Esophagus (tissue), 2 donors: ENCODE data around the gene LRRC4C. TPM values are rescaled to one million over a fixed set of nuclear protein-coding genes. Genes with fewer than 3 reads are reported as not detected.

Experiments used
- H3K27ac ChIP-seq, 2 donors: one replicate each; pipeline ENCODE4 v1.5.1; 2013; ENCODE audit warnings: low read depth in 2 of 2, mild to moderate bottlenecking in 2 of 2, inconsistent platforms in 1 of 2, low read length in 1 of 2, moderate library complexity in 1 of 2
- H3K27me3 ChIP-seq, 2 donors: one replicate each; pipeline ENCODE4 v1.6.1; 2013; ENCODE audit warnings: low read length in 2 of 2, control low read depth in 1 of 2, mild to moderate bottlenecking in 1 of 2; ENCODE audit not compliant: insufficient read depth in 2 of 2, control insufficient read depth in 1 of 2
- H3K36me3 ChIP-seq, 2 donors: one replicate each; pipeline ENCODE4 v1.6.1; 2013; ENCODE audit warnings: low read length in 1 of 2; ENCODE audit not compliant: control insufficient read depth in 2 of 2, insufficient read depth in 2 of 2
- H3K4me1 ChIP-seq, 2 donors: one replicate each; pipeline ENCODE4 v1.6.1; 2013; ENCODE audit warnings: low read length in 1 of 2; ENCODE audit not compliant: control insufficient read depth in 2 of 2, insufficient read depth in 2 of 2
- H3K4me3 ChIP-seq, 2 donors: one replicate each; pipeline ENCODE4 v1.5.1; 2013; ENCODE audit warnings: low read length in 2 of 2, mild to moderate bottlenecking in 2 of 2, low read depth in 1 of 2, moderate library complexity in 1 of 2
- H3K9me3 ChIP-seq, 2 donors: one replicate each; pipeline ENCODE4 v1.6.1; 2013; ENCODE audit warnings: mild to moderate bottlenecking in 2 of 2, low read depth in 1 of 2, low read length in 1 of 2, moderate library complexity in 1 of 2; ENCODE audit not compliant: control insufficient read depth in 2 of 2, insufficient read depth in 1 of 2
- WGBS, 2 donors: extraction: QIAGEN DNeasy Blood & Tissue Kit; methylation state at CpG; one replicate each; pipeline ENCODE4 v1.1.7; 2013; 5-methylcytosine and 5-hydroxymethylcytosine counted together
- polyA plus RNA-seq, 2 donors: library from polyadenylated mRNA; stranded (reverse); fragments of 200-250 nt; gene quantifications; one replicate each; pipeline ENCODE4 v1.2.3, GENCODE V29; 2013
- donor health status: healthy with polysubstance abuse.
- donor health status: Bipolar disorder and iron deficiency.

The LRRC4C gene
- polyA plus RNA-seq, 2 donors, result 0.04 to 0.12 TPM

- Histone ChIP-seq H3K9me3 (no peaks in the 10 kb centered on the region), H3K27me3 (no peaks in the 10 kb centered on the region), H3K4me1 (no peaks in the 10 kb centered on the region), H3K27ac (no peak overlapping the region), H3K36me3 (no peaks in the 10 kb centered on the region), H3K4me3 (no peak overlapping the region)
- WGBS, 2 donors, result 1 to 10% methylated on average over 1 of the region's 1 CpG
These were observed 1.7 kb upstream of the LRRC4C start for GRCh38 chr11:41461057-41461681.

GRCh38 chr11:41458641-41459040 lies 811 bp downstream of the LRRC4C start:
- no peaks in the 10 kb centered on the region for H3K4me1 ChIP-seq
- no peaks in the 10 kb centered on the region for H3K27me3 ChIP-seq
- H3K9me3 ChIP-seq, result no peaks in the 10 kb centered on the region
- 14% methylated on average over 7 of the region's 7 CpGs for WGBS, 2 donors
- no peaks in the 10 kb centered on the region for H3K36me3 ChIP-seq
- H3K27ac ChIP-seq, result no peak overlapping the region
- H3K4me3 ChIP-seq, result no peak overlapping the region

- H3K4me1 ChIP-seq, result no peaks in the 10 kb centered on the region
- no peaks in the 10 kb centered on the region for H3K9me3 ChIP-seq
- 19 to 20% methylated on average over 4 of the region's 4 CpGs for WGBS, 2 donors
- H3K4me3 ChIP-seq, result no peak overlapping the region
- H3K27me3 ChIP-seq, result no peaks in the 10 kb centered on the region
- no peak overlapping the region for H3K27ac ChIP-seq
- H3K36me3 ChIP-seq, result no peaks in the 10 kb centered on the region
These were observed 1.3 kb downstream of the LRRC4C start for GRCh38 chr11:41458154-41458553.

GRCh38 chr11:41457216-41458014 lies 2.0 kb downstream of the LRRC4C start:
- Histone ChIP-seq H3K27ac (no peak overlapping the region), H3K4me1 (no peaks in the 10 kb centered on the region), H3K9me3 (no peaks in the 10 kb centered on the region), H3K27me3 (no peaks in the 10 kb centered on the region), H3K4me3 (no peak overlapping the region), H3K36me3 (no peaks in the 10 kb centered on the region)
- WGBS, 2 donors, result 40 to 46% methylated on average over 3 of the region's 3 CpGs

- Histone ChIP-seq H3K9me3 (no peaks in the 10 kb centered on the region), H3K27me3 (no peaks in the 10 kb centered on the region)
- 31 to 38% methylated on average over 1 of the region's 1 CpG for WGBS, 2 donors
These were observed 3.2 kb downstream of the LRRC4C start for GRCh38 chr11:41456269-41456668.

GRCh38 chr11:41451011-41451410 lies 8.4 kb downstream of the LRRC4C start:
- H3K27me3 ChIP-seq, result no peaks in the 10 kb centered on the region
- H3K4me3 ChIP-seq, result no peak overlapping the region
- H3K4me1 ChIP-seq, result no peaks in the 10 kb centered on the region
- no peaks in the 10 kb centered on the region for H3K9me3 ChIP-seq
- H3K36me3 ChIP-seq, result no peaks in the 10 kb centered on the region
- 59 to 63% methylated on average over 3 of the region's 3 CpGs for WGBS, 2 donors
- H3K27ac ChIP-seq, result no peak overlapping the region

More at GRCh38 chr11:41456269-41456668, 3.2 kb downstream of the LRRC4C start:
- Histone ChIP-seq H3K36me3 (no peaks in the 10 kb centered on the region), H3K4me1 (no peaks in the 10 kb centered on the region), H3K27ac (no peak overlapping the region), H3K4me3 (no peak overlapping the region)

GRCh38 chr11:41449483-41450050 lies 9.9 kb downstream of the LRRC4C start:
- Histone ChIP-seq H3K4me3 (no peak overlapping the region), H3K9me3 (no peaks in the 10 kb centered on the region), H3K36me3 (no peaks in the 10 kb centered on the region), H3K27me3 (no peaks in the 10 kb centered on the region), H3K4me1 (no peaks in the 10 kb centered on the region), H3K27ac (no peak overlapping the region)
- 52 to 54% methylated on average over 2 of the region's 2 CpGs for WGBS, 2 donors

- Histone ChIP-seq H3K9me3 (peaks cover 0 to 3% of the 10 kb centered on the region in 2 donors), H3K27me3 (no peaks in the 10 kb centered on the region), H3K36me3 (no peaks in the 10 kb centered on the region), H3K4me3 (no peak overlapping the region), H3K27ac (no peak overlapping the region), H3K4me1 (no peaks in the 10 kb centered on the region)
These were observed 12.9 kb downstream of the LRRC4C start for GRCh38 chr11:41446566-41446965.

GRCh38 chr11:41446107-41446506 lies 13.3 kb downstream of the LRRC4C start:
- 66 to 83% methylated on average over 2 of the region's 2 CpGs for WGBS, 2 donors

More at GRCh38 chr11:41446107-41446506, 13.3 kb downstream of the LRRC4C start:
- Histone ChIP-seq H3K36me3 (no peaks in the 10 kb centered on the region), H3K4me3 (no peak overlapping the region), H3K27ac (no peak overlapping the region), H3K9me3 (peaks cover 0 to 3% of the 10 kb centered on the region in 2 donors), H3K4me1 (no peaks in the 10 kb centered on the region), H3K27me3 (no peaks in the 10 kb centered on the region)
